WI38 (cell line): ENCODE measurements around the gene TAS1R2.
A peak's percentile ranks its signal among the peaks of the same experiment; 100 is the strongest.

Experiments
- H3K4me3 ChIP-seq: 2 replicates; pipeline ENCODE4 v1.5.1; 2011; ENCODE audit warnings: low read depth, mild to moderate bottlenecking, control low read depth, low read length
- TF ChIP-seq, protein P1 (sequence below): IDR thresholded peaks from 2 replicates; pipeline ENCODE4 v1.5.1; 2012; ENCODE audit warnings: low read depth, mild to moderate bottlenecking, control low read depth, low read length

TAS1R2 gene

DNA sequence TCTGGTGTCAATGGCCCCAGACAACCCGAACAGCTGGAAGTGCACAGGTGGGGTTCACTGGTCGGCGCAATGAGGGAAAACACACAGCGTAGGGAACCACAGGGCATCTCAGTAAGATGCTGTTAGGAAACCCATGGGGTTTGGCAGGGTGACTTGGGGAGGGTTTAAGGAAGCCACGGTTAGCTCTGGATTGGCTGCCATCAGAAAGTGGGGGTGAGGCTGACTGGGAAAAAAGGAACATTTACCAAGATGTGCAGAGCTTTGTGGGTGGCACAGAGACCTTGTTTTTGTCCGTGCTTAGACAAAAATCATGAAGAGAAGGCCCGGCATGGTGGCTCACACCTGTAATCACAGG, 31.9 kb upstream of the TAS1R2 start:
- H3K4me3 ChIP-seq, result no peak overlapping the region
- TF ChIP-seq, protein P1, sequence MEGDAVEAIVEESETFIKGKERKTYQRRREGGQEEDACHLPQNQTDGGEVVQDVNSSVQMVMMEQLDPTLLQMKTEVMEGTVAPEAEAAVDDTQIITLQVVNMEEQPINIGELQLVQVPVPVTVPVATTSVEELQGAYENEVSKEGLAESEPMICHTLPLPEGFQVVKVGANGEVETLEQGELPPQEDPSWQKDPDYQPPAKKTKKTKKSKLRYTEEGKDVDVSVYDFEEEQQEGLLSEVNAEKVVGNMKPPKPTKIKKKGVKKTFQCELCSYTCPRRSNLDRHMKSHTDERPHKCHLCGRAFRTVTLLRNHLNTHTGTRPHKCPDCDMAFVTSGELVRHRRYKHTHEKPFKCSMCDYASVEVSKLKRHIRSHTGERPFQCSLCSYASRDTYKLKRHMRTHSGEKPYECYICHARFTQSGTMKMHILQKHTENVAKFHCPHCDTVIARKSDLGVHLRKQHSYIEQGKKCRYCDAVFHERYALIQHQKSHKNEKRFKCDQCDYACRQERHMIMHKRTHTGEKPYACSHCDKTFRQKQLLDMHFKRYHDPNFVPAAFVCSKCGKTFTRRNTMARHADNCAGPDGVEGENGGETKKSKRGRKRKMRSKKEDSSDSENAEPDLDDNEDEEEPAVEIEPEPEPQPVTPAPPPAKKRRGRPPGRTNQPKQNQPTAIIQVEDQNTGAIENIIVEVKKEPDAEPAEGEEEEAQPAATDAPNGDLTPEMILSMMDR, result no peak

DNA sequence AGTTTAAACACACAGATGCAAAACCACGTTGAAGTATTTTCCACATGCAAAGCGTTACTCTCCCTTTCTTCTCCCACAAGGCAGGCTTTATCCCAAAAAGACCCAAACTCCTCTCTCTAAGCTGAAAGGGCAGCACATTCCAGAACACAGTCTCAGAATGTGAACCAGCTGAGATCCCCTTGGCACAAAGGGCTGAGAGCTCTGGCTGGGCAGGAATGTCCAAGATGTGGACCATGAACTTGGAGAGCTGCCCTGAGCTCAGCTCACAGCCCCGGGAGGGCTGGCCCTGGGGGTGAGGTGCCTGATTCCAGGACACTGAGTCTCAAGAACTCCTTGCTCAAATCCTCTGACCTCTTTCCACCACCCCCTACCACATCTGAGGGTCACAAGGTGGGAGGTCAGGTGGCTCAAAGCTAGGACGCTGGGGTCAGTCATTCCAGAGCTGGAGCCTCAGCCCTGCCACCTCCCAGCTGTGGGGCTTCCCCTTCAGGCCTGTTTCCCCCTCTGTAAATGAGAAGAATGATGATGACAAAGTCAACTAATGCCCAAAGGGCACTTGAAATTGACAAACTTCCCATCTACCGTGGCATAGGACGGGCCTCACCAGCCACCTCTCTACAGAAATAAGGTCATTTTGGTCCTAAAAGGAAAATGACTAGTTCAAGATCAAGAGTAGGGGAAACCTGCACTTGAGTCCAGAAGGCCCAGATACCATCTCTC, 31.4 kb upstream of the TAS1R2 start:
- TF ChIP-seq, protein P1, result no peak
- no peak overlapping the region for H3K4me3 ChIP-seq

DNA sequence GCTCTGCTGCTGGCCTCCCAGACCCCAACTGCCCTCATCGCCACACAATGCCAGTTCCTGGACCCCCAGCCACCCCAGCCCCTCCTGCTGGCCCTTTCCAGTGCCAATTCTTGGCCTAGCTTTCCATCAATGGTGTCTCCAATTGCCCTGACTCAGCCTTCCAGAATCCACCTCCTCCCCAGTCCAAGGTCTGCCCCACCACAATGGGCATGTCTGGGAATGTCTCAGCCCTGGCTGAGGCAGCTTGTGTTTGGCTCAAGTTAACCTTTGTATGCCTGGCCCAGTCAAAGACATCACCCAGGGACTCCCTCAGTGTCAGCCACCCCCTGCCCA, 26.5 kb upstream of the TAS1R2 start:
- TF ChIP-seq, protein P1, result no peak
- H3K4me3 ChIP-seq, result no peak overlapping the region

DNA sequence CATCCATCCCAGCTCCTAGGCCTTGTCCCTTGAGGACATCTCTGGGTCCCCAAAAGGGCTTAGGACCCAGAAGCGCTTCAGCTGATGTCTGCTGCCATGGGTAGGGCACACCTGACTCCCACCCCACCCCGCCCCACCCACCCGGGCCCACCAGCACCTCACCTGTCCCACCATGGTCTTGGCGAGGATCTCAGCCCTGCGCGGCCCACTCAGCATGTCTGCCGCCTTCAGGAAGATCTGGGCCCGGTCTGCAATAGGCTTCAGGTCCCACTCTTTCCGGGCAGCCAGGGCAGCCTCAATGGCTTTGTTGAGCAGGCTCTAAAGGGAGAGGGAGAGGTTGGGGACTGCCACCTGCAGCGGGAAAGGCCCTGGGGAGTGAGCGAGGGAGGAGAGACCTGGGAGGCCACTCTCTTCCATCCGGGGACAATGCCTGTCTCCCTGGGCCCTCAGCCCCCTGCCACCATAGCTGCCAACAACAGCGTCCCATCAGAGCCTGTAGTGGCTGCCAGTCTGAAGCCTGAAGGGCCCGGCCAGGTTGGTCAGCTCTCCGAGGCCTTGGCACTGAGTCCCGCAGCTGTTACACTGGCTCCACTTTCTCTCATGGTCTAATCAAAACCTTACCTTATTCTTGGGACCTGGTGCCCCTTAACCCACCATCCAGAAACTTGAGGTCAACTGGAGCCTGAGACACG, 26.0 kb upstream of the TAS1R2 start:
- no peak overlapping the region for H3K4me3 ChIP-seq
- TF ChIP-seq, protein P1, result no peak

DNA sequence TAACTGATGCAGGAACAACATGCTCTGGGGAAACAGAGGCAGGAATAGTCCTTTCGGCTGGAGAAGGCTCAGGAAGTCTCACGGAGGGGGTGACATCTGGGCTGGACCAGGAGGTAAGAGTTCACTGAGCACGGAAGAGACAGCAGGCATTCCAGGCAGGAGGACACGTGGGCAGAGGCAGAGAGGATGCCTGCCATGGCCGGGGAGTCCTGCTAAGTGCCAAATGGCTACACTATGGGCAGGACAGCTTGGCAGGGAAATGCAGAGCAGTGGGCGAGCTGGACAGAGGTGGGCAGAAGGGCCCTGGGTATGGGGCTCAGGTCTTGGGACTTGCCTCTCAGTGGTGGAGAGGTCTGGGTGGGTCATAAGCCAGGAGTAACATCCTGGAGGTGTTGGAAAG, 25.3 kb upstream of the TAS1R2 start:
- TF ChIP-seq, protein P1, result no peak
- H3K4me3 ChIP-seq, result no peak overlapping the region

DNA sequence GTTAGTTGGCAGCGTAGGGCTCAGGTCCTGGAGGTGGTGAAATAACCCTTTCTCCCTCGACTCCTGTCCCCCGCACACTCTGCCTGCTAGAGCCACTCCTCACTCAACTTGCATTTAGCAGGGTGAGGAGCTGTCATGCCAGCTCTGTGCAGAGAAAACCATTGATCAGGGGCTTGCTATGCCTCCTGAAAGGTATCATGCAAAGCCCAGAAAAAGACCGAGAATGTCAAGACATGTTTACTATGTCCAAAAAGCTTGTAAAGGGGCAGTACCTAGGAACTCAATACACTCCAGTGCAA, 24.9 kb upstream of the TAS1R2 start:
- H3K4me3 ChIP-seq, result no peak overlapping the region
- TF ChIP-seq, protein P1, result no peak

DNA sequence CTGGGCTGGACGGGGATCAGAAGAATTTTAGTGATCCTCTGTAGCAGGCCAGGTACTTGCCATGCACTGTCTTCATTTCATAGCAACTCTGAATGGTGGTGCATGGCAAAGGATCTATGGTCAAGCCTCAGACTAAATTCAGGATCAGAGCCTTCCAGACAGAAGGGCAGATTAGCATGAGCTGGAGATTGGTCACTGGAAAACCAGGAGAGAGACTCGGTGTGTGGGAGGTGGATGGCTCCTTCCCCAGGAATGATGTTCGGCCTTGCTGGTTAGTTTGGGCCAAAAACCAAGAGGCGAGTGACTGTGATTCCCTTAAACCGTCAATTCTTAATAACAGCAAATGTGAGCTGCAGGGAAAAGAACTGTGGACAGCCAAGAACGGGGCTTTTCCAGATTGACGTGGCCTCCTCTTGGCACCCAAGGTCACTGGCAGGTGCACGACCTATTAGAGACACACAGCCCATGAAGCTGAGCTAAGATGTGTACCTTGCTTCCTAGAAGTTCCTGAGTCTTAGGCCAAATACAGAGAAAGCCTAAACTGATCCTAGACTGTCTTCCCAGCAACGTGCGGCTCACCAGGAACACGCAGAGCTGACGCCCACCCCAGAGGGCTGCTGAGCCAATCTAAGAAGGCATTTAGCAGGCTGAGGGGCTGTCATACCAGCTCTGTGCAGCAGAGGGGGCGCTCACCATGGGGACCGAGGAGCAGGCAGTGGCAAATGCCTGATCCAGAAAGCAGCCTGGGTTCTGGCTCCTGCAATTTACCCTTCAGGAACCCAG, 24.4 kb upstream of the TAS1R2 start:
- no peak overlapping the region for H3K4me3 ChIP-seq
- TF ChIP-seq, protein P1, result peak; percentile 98
